Mesendoderm (in vitro differentiated cells): Measurements from ENCODE around the gene MACROD2.

Experiments used
- DNase-seq: peaks from one replicate; pipeline ENCODE4 v3.0.0; 2013
- H2AK5ac ChIP-seq: 2 replicates; pipeline ENCODE4 v1.6.1; 2013; ENCODE audit warnings: low read length, inconsistent platforms
- H2BK120ac ChIP-seq: 2 replicates; pipeline ENCODE4 v1.6.1; 2013; ENCODE audit warnings: low read depth, mild to moderate bottlenecking, low read length, moderate library complexity, mixed read lengths
- H2BK15ac ChIP-seq: replicated peaks from 2 replicates; pipeline ENCODE4 v1.6.1; 2013; ENCODE audit warnings: low read depth, mild to moderate bottlenecking, moderate library complexity
- H2BK5ac ChIP-seq: 2 replicates; pipeline ENCODE4 v1.6.1; 2013; ENCODE audit warnings: low read length, inconsistent platforms
- H3K18ac ChIP-seq: 2 replicates; pipeline ENCODE4 v1.6.1; 2013; ENCODE audit warnings: mild to moderate bottlenecking, low read length, mixed read lengths
- H3K23ac ChIP-seq: one replicate; pipeline ENCODE4 v1.6.1; 2013; ENCODE audit warnings: low read length
- H3K27ac ChIP-seq: 2 replicates; pipeline ENCODE4 v1.5.1; 2013; ENCODE audit warnings: low read depth, mild to moderate bottlenecking, inconsistent platforms, low read length, moderate library complexity
- H3K27me3 ChIP-seq: 2 replicates; pipeline ENCODE4 v1.6.1; 2013; ENCODE audit warnings: low read length, control low read depth, mild to moderate bottlenecking, inconsistent platforms; ENCODE audit not compliant: insufficient read depth, poor library complexity
- H3K36me3 ChIP-seq: 2 replicates; pipeline ENCODE4 v1.6.1; 2013; ENCODE audit warnings: low read length, inconsistent platforms; ENCODE audit not compliant: control insufficient read depth, insufficient read depth
- H3K4ac ChIP-seq: one replicate; pipeline ENCODE4 v1.6.1; 2013; ENCODE audit warnings: low read depth, mild to moderate bottlenecking, low read length, moderate library complexity
- H3K4me1 ChIP-seq: 2 replicates; pipeline ENCODE4 v1.6.1; 2013; ENCODE audit warnings: low read depth, low read length, inconsistent platforms; ENCODE audit not compliant: control insufficient read depth
- H3K4me2 ChIP-seq: 2 replicates; pipeline ENCODE4 v1.6.1; 2013; ENCODE audit warnings: low read length
- H3K4me3 ChIP-seq: 2 replicates; pipeline ENCODE4 v1.5.1; 2013; ENCODE audit warnings: mild to moderate bottlenecking, low read length
- H3K56ac ChIP-seq: one replicate; pipeline ENCODE4 v1.6.1; 2013; ENCODE audit warnings: low read length
- H3K79me1 ChIP-seq: 2 replicates; pipeline ENCODE4 v1.6.1; 2013; ENCODE audit warnings: low read length, inconsistent platforms
- H3K79me2 ChIP-seq: 2 replicates; pipeline ENCODE4 v1.6.1; 2013; ENCODE audit warnings: mild to moderate bottlenecking, low read length; ENCODE audit not compliant: control insufficient read depth, insufficient read depth
- H3K9ac ChIP-seq: 2 replicates; pipeline ENCODE4 v1.6.1; 2013; ENCODE audit warnings: low read length, inconsistent platforms
- H4K5ac ChIP-seq: one replicate; pipeline ENCODE4 v1.6.1; 2013; ENCODE audit warnings: low read length
- H4K8ac ChIP-seq: one replicate; pipeline ENCODE4 v1.6.1; 2013; ENCODE audit warnings: low read depth, mild to moderate bottlenecking, control low read depth, low read length, moderate library complexity
- WGBS: extraction: QIAGEN DNeasy Blood & Tissue Kit; methylation state at CpG from one replicate; pipeline ENCODE4 v1.1.7; 2013; ENCODE audit warnings: low lambda C conversion rate, missing lambda C conversion rate; ENCODE audit not compliant: insufficient coverage; ENCODE audit errors: extremely low coverage; 5-methylcytosine and 5-hydroxymethylcytosine counted together

The MACROD2 gene

GRCh38 chr20:15610787-15611186, 1615.5 kb downstream of the MACROD2 start:
- no peak overlapping the region for H3K4me2 ChIP-seq
- WGBS = no CpG with 5 or more reads among the region's 2 CpGs

GRCh38 chr20:15611541-15611940, 1616.2 kb downstream of the MACROD2 start:
- Histone ChIP-seq H3K79me1 (no peaks in the 10 kb centered on the region), H3K27ac (no peak overlapping the region), H3K36me3 (no peaks in the 10 kb centered on the region), H3K4ac (no peak overlapping the region), H3K4me2 (no peak overlapping the region), H3K27me3 (no peaks in the 10 kb centered on the region), H2BK5ac (no peak overlapping the region), H2BK15ac (no peak overlapping the region), H3K4me1 (no peaks in the 10 kb centered on the region), H2BK120ac (no peak overlapping the region), H3K9ac (no peak overlapping the region), H2AK5ac (no peak overlapping the region), H3K79me2 (no peaks in the 10 kb centered on the region), H4K8ac (no peak overlapping the region), H3K18ac (no peak overlapping the region), H3K23ac (no peak overlapping the region), H3K56ac (no peak overlapping the region), H4K5ac (no peak overlapping the region), H3K4me3 (no peak overlapping the region)
- no peak for DNase-seq
- no CpG with 5 or more reads among the region's 4 CpGs for WGBS

More at GRCh38 chr20:15610787-15611186, 1615.5 kb downstream of the MACROD2 start:
- no peak overlapping the region for H3K27ac ChIP-seq
- H2BK5ac ChIP-seq = no peak overlapping the region
- H4K5ac ChIP-seq = no peak overlapping the region
- H3K27me3 ChIP-seq = no peaks in the 10 kb centered on the region
- H3K4me3 ChIP-seq = no peak overlapping the region
- H3K36me3 ChIP-seq = no peaks in the 10 kb centered on the region
- no peak overlapping the region for H3K23ac ChIP-seq
- H3K18ac ChIP-seq = no peak overlapping the region
- H3K79me2 ChIP-seq = no peaks in the 10 kb centered on the region
- H2AK5ac ChIP-seq = no peak overlapping the region
- H2BK120ac ChIP-seq = no peak overlapping the region
- no peak overlapping the region for H3K56ac ChIP-seq
- H4K8ac ChIP-seq = no peak overlapping the region
- no peaks in the 10 kb centered on the region for H3K4me1 ChIP-seq
- no peak overlapping the region for H3K4ac ChIP-seq
- no peaks in the 10 kb centered on the region for H3K79me1 ChIP-seq
- H3K9ac ChIP-seq = no peak overlapping the region
- H2BK15ac ChIP-seq = no peak overlapping the region
- DNase-seq = no peak

GRCh38 chr20:15612198-15612597, 1616.9 kb downstream of the MACROD2 start:
- Histone ChIP-seq H3K4me3 (no peak overlapping the region), H3K18ac (no peak overlapping the region), H4K8ac (no peak overlapping the region), H3K79me1 (no peaks in the 10 kb centered on the region), H3K27me3 (no peaks in the 10 kb centered on the region), H3K4ac (no peak overlapping the region), H2BK15ac (no peak overlapping the region), H3K23ac (no peak overlapping the region), H3K36me3 (no peaks in the 10 kb centered on the region), H3K27ac (no peak overlapping the region), H2BK5ac (no peak overlapping the region), H3K56ac (no peak overlapping the region), H3K79me2 (no peaks in the 10 kb centered on the region), H2AK5ac (no peak overlapping the region), H4K5ac (no peak overlapping the region), H3K4me1 (no peaks in the 10 kb centered on the region), H3K4me2 (no peak overlapping the region), H2BK120ac (no peak overlapping the region), H3K9ac (no peak overlapping the region)
- DNase-seq = no peak
- no CpG with 5 or more reads among the region's 7 CpGs for WGBS

- H2BK120ac ChIP-seq = no peak overlapping the region
- no peak overlapping the region for H2BK15ac ChIP-seq
- H3K4me2 ChIP-seq = no peak overlapping the region
- H4K8ac ChIP-seq = no peak overlapping the region
- no peaks in the 10 kb centered on the region for H3K4me1 ChIP-seq
- H3K4ac ChIP-seq = no peak overlapping the region
- H3K18ac ChIP-seq = no peak overlapping the region
- H3K4me3 ChIP-seq = no peak overlapping the region
- H3K56ac ChIP-seq = no peak overlapping the region
- no peak overlapping the region for H4K5ac ChIP-seq
- H2AK5ac ChIP-seq = no peak overlapping the region
- WGBS = no CpG with 5 or more reads among the region's 1 CpG
- no peak overlapping the region for H3K9ac ChIP-seq
- H3K27ac ChIP-seq = no peak overlapping the region
- no peaks in the 10 kb centered on the region for H3K79me2 ChIP-seq
- no peak overlapping the region for H2BK5ac ChIP-seq
- no peaks in the 10 kb centered on the region for H3K79me1 ChIP-seq
- no peak overlapping the region for H3K23ac ChIP-seq
- no peaks in the 10 kb centered on the region for H3K27me3 ChIP-seq
- DNase-seq = no peak
- H3K36me3 ChIP-seq = no peaks in the 10 kb centered on the region
Measured at GRCh38 chr20:15612769-15613168, 1617.5 kb downstream of the MACROD2 start.

GRCh38 chr20:15613530-15613929, 1618.2 kb downstream of the MACROD2 start:
- Histone ChIP-seq H3K4me2 (no peak overlapping the region), H3K79me2 (no peaks in the 10 kb centered on the region), H3K56ac (no peak overlapping the region), H2BK5ac (no peak overlapping the region), H4K5ac (no peak overlapping the region), H3K27ac (no peak overlapping the region), H2BK120ac (no peak overlapping the region), H3K9ac (no peak overlapping the region), H3K4me3 (no peak overlapping the region), H2AK5ac (no peak overlapping the region), H3K79me1 (no peaks in the 10 kb centered on the region), H3K4ac (no peak overlapping the region), H3K23ac (no peak overlapping the region), H4K8ac (no peak overlapping the region), H3K27me3 (no peaks in the 10 kb centered on the region), H3K4me1 (no peaks in the 10 kb centered on the region), H2BK15ac (no peak overlapping the region), H3K18ac (no peak overlapping the region), H3K36me3 (no peaks in the 10 kb centered on the region)
- DNase-seq = peak; percentile 62
- no CpG with 5 or more reads among the region's 4 CpGs for WGBS

- Histone ChIP-seq H2BK120ac (no peak overlapping the region), H3K27ac (no peak overlapping the region), H2BK15ac (no peak overlapping the region), H3K79me2 (no peaks in the 10 kb centered on the region), H2BK5ac (no peak overlapping the region), H3K79me1 (no peaks in the 10 kb centered on the region), H2AK5ac (no peak overlapping the region), H3K4me2 (no peak overlapping the region), H3K18ac (no peak overlapping the region), H3K23ac (no peak overlapping the region), H4K5ac (no peak overlapping the region), H3K4ac (no peak overlapping the region), H4K8ac (no peak overlapping the region), H3K4me3 (no peak overlapping the region), H3K36me3 (no peaks in the 10 kb centered on the region), H3K9ac (no peak overlapping the region), H3K4me1 (no peaks in the 10 kb centered on the region), H3K56ac (no peak overlapping the region), H3K27me3 (no peaks in the 10 kb centered on the region)
- DNase-seq = no peak
- WGBS = no CpG with 5 or more reads among the region's 1 CpG
Measured at GRCh38 chr20:15616626-15617025, 1621.3 kb downstream of the MACROD2 start.
